GM03348 (cell line): ENCODE data around the gene EPS8.
A peak's percentile ranks its signal among the peaks of the same experiment; 100 is the strongest.

Experiments
- DNase-seq: peaks from one replicate; pipeline ENCODE4 v3.0.0; 2012; ENCODE audit warnings: low spot score

EPS8 gene

GRCh38 chr12:15789220-15790171, at the start of gene EPS8:
EPS8 (minus strand) TSS chr12:15789388; CDS start chr12:15682951, 106,437 bp downstream.
- peak; percentile 95 for DNase-seq

- DNase-seq, result peak; percentile 69
These were observed 48.1 kb upstream of the EPS8 start for GRCh38 chr12:15837141-15837790.

GRCh38 chr12:15834575-15834974, 45.4 kb upstream of the EPS8 start:
- DNase-seq, result no peak

- DNase-seq, result no peak
These were observed 42.3 kb upstream of the EPS8 start for GRCh38 chr12:15831315-15831978.

- peak; percentile 53 for DNase-seq
These were observed 41.4 kb upstream of the EPS8 start for GRCh38 chr12:15830538-15830937.

- peak; percentile 66 for DNase-seq
These were observed 40.8 kb upstream of the EPS8 start for GRCh38 chr12:15829949-15830348.

- DNase-seq, result no peak
These were observed 40.1 kb upstream of the EPS8 start for GRCh38 chr12:15829255-15829654.

- DNase-seq, result no peak
These were observed 37.9 kb upstream of the EPS8 start for GRCh38 chr12:15827136-15827535.

GRCh38 chr12:15824516-15824915, 35.3 kb upstream of the EPS8 start:
- DNase-seq, result no peak

GRCh38 chr12:15823360-15824128, 34.4 kb upstream of the EPS8 start:
- no peak for DNase-seq

GRCh38 chr12:15819644-15820437, 30.7 kb upstream of the EPS8 start:
- DNase-seq, result no peak

- no peak for DNase-seq
These were observed 29.2 kb upstream of the EPS8 start for GRCh38 chr12:15818418-15818817.

- no peak for DNase-seq
These were observed 26.5 kb upstream of the EPS8 start for GRCh38 chr12:15815730-15816129.

- no peak for DNase-seq
These were observed 22.3 kb upstream of the EPS8 start for GRCh38 chr12:15811214-15812127.

- peak; percentile 21 for DNase-seq
These were observed 19.5 kb upstream of the EPS8 start for GRCh38 chr12:15808652-15809051.

- DNase-seq, result no peak
These were observed 19.1 kb upstream of the EPS8 start for GRCh38 chr12:15808250-15808649.

- DNase-seq, result peak; percentile 18
These were observed 17.6 kb upstream of the EPS8 start for GRCh38 chr12:15806826-15807225.

GRCh38 chr12:15801770-15802744, 12.9 kb upstream of the EPS8 start:
- DNase-seq, result no peak

- no peak for DNase-seq
These were observed 11.1 kb upstream of the EPS8 start for GRCh38 chr12:15800278-15800677.
